Measurements from ENCODE around the gene ZNF701.
"Not testable (repeated sequence)": the region's sequence is repeated elsewhere in the genome, so short reads cannot be mapped to it uniquely, and the experiment has no call there.

Gene ZNF701

GRCh38 chr19:52570000-52570861 is at the start of gene ZNF701:
TSS of gene ZNF701 (plus strand) at chr19:52570287. CDS start at chr19:52574148, 3,861 bp downstream.
- peaks cover 69% of the 10 kb centered on the region for H3K36me3 Mint-ChIP-seq
- CTCF ChIA-PET: no interaction called here
- H3K27ac Mint-ChIP-seq: peak within 1 kb of the TSS; percentile 93
- peak within 1 kb of the TSS; percentile 77 for H3K4me3 Mint-ChIP-seq
- H3K4me1 Mint-ChIP-seq: peaks cover 36% of the 10 kb centered on the region
- H3K27me3 Mint-ChIP-seq: no peaks in the 10 kb centered on the region
- peaks cover 51% of the 10 kb centered on the region for H3K9me3 Mint-ChIP-seq
- peak; percentile 96 for DNase-seq

GRCh38 chr19:52522551-52522950 is 47.5 kb upstream of the ZNF701 start:
- DNase-seq: no peak
- H3K4me3 Mint-ChIP-seq: no peak overlapping the region
- peaks cover 51% of the 10 kb centered on the region for H3K9me3 Mint-ChIP-seq
- H3K27ac Mint-ChIP-seq: no peak overlapping the region
- peaks cover 8% of the 10 kb centered on the region for H3K36me3 Mint-ChIP-seq
- H3K4me1 Mint-ChIP-seq: peaks cover 7% of the 10 kb centered on the region
- peaks cover under 1% of the 10 kb centered on the region for H3K27me3 Mint-ChIP-seq
- CTCF ChIA-PET: no interaction called here

- Mint-ChIP-seq H3K27me3 (peaks cover 3% of the 10 kb centered on the region), H3K27ac (no peak overlapping the region), H3K4me3 (no peak overlapping the region), H3K4me1 (peaks cover 17% of the 10 kb centered on the region), H3K9me3 (peaks cover 51% of the 10 kb centered on the region), H3K36me3 (peaks cover 17% of the 10 kb centered on the region)
- no peak for DNase-seq
- CTCF ChIA-PET: no interaction called here
Measured at GRCh38 chr19:52524086-52524485, 46.0 kb upstream of the ZNF701 start.

GRCh38 chr19:52527134-52527955 is 42.7 kb upstream of the ZNF701 start, which contains the start of gene ZNF808:
TSS of gene ZNF808 (plus strand) at chr19:52527668. CDS start at chr19:52543285, 15,617 bp downstream.
- peaks cover 35% of the 10 kb centered on the region for H3K36me3 Mint-ChIP-seq
- peak within 1 kb of the TSS; percentile 91 for H3K27ac Mint-ChIP-seq
- peak within 1 kb of the TSS; percentile 97 for H3K4me3 Mint-ChIP-seq
- CTCF ChIA-PET: interaction anchor here (1.1 kb wide), 1 partner anchor 39 kb away, joined by 3 read pairs; no protein-coding TSS in a partner anchor
- peaks cover 33% of the 10 kb centered on the region for H3K9me3 Mint-ChIP-seq
- H3K27me3 Mint-ChIP-seq: peaks cover 3% of the 10 kb centered on the region
- peak; percentile 98 for DNase-seq
- H3K4me1 Mint-ChIP-seq: peaks cover 31% of the 10 kb centered on the region

GRCh38 chr19:52527956-52528351 is 42.1 kb upstream of the ZNF701 start:
- peak overlapping the region; percentile 97 for H3K4me3 Mint-ChIP-seq
- peaks cover 31% of the 10 kb centered on the region for H3K4me1 Mint-ChIP-seq
- peak overlapping the region; percentile 91 for H3K27ac Mint-ChIP-seq
- H3K9me3 Mint-ChIP-seq: peaks cover 28% of the 10 kb centered on the region
- peaks cover 3% of the 10 kb centered on the region for H3K27me3 Mint-ChIP-seq
- DNase-seq: peak; percentile 24
- CTCF ChIA-PET: no interaction called here
- H3K36me3 Mint-ChIP-seq: peaks cover 39% of the 10 kb centered on the region

GRCh38 chr19:52532480-52532879 is 37.6 kb upstream of the ZNF701 start:
- Mint-ChIP-seq H3K9me3 (peaks cover 24% of the 10 kb centered on the region), H3K27ac (no peak overlapping the region), H3K4me3 (no peak overlapping the region), H3K36me3 (peaks cover 68% of the 10 kb centered on the region), H3K4me1 (peaks cover 49% of the 10 kb centered on the region), H3K27me3 (peaks cover 3% of the 10 kb centered on the region)
- CTCF ChIA-PET: no interaction called here
- DNase-seq: no peak

- Mint-ChIP-seq H3K9me3 (peaks cover 25% of the 10 kb centered on the region), H3K36me3 (peaks cover 70% of the 10 kb centered on the region), H3K4me1 (peaks cover 44% of the 10 kb centered on the region), H3K4me3 (peak overlapping the region; percentile 47), H3K27me3 (no peaks in the 10 kb centered on the region), H3K27ac (no peak overlapping the region)
- CTCF ChIA-PET: no interaction called here
- no peak for DNase-seq
Measured at GRCh38 chr19:52533901-52534300, 36.2 kb upstream of the ZNF701 start.

GRCh38 chr19:52535385-52535770 is 34.7 kb upstream of the ZNF701 start:
- CTCF ChIA-PET, H3K27me3 Mint-ChIP-seq: not testable (repeated sequence)
- Mint-ChIP-seq H3K9me3 (peaks cover 30% of the 10 kb centered on the region), H3K4me3 (peak overlapping the region; percentile 83), H3K36me3 (peaks cover 71% of the 10 kb centered on the region), H3K27ac (peak overlapping the region; percentile 94), H3K4me1 (peaks cover 38% of the 10 kb centered on the region)
- peak; percentile 44 for DNase-seq

- Mint-ChIP-seq H3K4me1 (peaks cover 36% of the 10 kb centered on the region), H3K27ac (peak overlapping the region; percentile 94), H3K4me3 (peak overlapping the region; percentile 83), H3K27me3 (no peaks in the 10 kb centered on the region), H3K9me3 (peaks cover 36% of the 10 kb centered on the region), H3K36me3 (peaks cover 73% of the 10 kb centered on the region)
- CTCF ChIA-PET: no interaction called here
- peak; percentile 96 for DNase-seq
Measured at GRCh38 chr19:52535771-52536447, 34.2 kb upstream of the ZNF701 start.

GRCh38 chr19:52536448-52536800 is 33.7 kb upstream of the ZNF701 start:
- H3K4me1 Mint-ChIP-seq: peaks cover 34% of the 10 kb centered on the region
- H3K36me3 Mint-ChIP-seq: peaks cover 75% of the 10 kb centered on the region
- peak; percentile 66 for DNase-seq
- H3K27ac Mint-ChIP-seq: peak overlapping the region; percentile 94
- H3K4me3 Mint-ChIP-seq: peak overlapping the region; percentile 83
- peaks cover 39% of the 10 kb centered on the region for H3K9me3 Mint-ChIP-seq
- CTCF ChIA-PET: no interaction called here
- H3K27me3 Mint-ChIP-seq: no peaks in the 10 kb centered on the region

GRCh38 chr19:52538815-52539214 is 31.3 kb upstream of the ZNF701 start:
- Mint-ChIP-seq H3K27ac (peak overlapping the region; percentile 40), H3K9me3 (peaks cover 52% of the 10 kb centered on the region), H3K4me1 (peaks cover 45% of the 10 kb centered on the region), H3K36me3 (peaks cover 78% of the 10 kb centered on the region)
- H3K27me3 Mint-ChIP-seq, H3K4me3 Mint-ChIP-seq, CTCF ChIA-PET, DNase-seq: not testable (repeated sequence)

- Mint-ChIP-seq H3K4me1 (peaks cover 32% of the 10 kb centered on the region), H3K36me3 (peaks cover 82% of the 10 kb centered on the region), H3K9me3 (peaks cover 55% of the 10 kb centered on the region)
- CTCF ChIA-PET, H3K27ac Mint-ChIP-seq, DNase-seq, H3K4me3 Mint-ChIP-seq, H3K27me3 Mint-ChIP-seq: not testable (repeated sequence)
Measured at GRCh38 chr19:52541176-52541575, 28.9 kb upstream of the ZNF701 start.

GRCh38 chr19:52541608-52542007 is 28.5 kb upstream of the ZNF701 start:
- CTCF ChIA-PET: no interaction called here
- no peaks in the 10 kb centered on the region for H3K27me3 Mint-ChIP-seq
- H3K4me1 Mint-ChIP-seq: peaks cover 28% of the 10 kb centered on the region
- H3K36me3 Mint-ChIP-seq: peaks cover 82% of the 10 kb centered on the region
- DNase-seq: no peak
- peaks cover 53% of the 10 kb centered on the region for H3K9me3 Mint-ChIP-seq
- no peak overlapping the region for H3K4me3 Mint-ChIP-seq
- no peak overlapping the region for H3K27ac Mint-ChIP-seq

- DNase-seq, CTCF ChIA-PET, H3K4me3 Mint-ChIP-seq, H3K27me3 Mint-ChIP-seq: not testable (repeated sequence)
- Mint-ChIP-seq H3K27ac (peak overlapping the region; percentile 83), H3K9me3 (peaks cover 50% of the 10 kb centered on the region), H3K4me1 (peaks cover 20% of the 10 kb centered on the region), H3K36me3 (peaks cover 81% of the 10 kb centered on the region)
Measured at GRCh38 chr19:52542541-52542940, 27.5 kb upstream of the ZNF701 start.

Data from activated naive CD4-positive, alpha-beta T cell treated with anti-CD3 and anti-CD28 coated beads, Interleukin-2, amount 10 ng/mL, durations not matched to agents 7 days and 5 days (primary cell).